NOMO-1 (cell line): ENCODE measurements around the gene IDH3G.

Source experiments
- DNase-seq, 2 experiments: peaks; one replicate each; lab custom pipeline; 2025; ENCODE audit not compliant: unreplicated experiment in 2 of 2; lab: John Stamatoyannopoulos, UW

The IDH3G gene

GRCh38 chrX:153791104-153791852 lies 2.9 kb downstream of the IDH3G start:
- DNase-seq: no peak

DNA sequence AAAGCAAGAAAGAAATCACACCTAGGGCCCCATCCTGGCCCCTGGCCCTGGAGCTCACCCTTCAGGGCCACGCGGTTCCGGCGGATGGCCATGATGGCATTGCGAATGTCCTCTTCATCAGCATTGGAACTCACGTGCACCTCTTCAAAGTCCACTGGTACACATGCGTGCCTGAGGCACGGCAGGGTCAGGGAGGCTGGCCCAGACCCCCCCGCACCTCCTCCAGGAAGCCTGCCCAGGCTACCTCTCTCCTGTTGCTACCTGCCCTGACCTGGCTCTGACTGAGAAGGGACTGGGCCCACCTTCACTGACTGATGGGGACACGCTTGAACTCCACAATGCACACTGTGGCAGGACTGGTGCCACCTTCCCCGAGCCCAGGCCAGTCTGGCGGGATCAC lies 4.5 kb downstream of the IDH3G start:
- no peak for DNase-seq

- no peak for DNase-seq
Measured at GRCh38 chrX:153786669-153787068, 7.5 kb downstream of the IDH3G start.

DNA sequence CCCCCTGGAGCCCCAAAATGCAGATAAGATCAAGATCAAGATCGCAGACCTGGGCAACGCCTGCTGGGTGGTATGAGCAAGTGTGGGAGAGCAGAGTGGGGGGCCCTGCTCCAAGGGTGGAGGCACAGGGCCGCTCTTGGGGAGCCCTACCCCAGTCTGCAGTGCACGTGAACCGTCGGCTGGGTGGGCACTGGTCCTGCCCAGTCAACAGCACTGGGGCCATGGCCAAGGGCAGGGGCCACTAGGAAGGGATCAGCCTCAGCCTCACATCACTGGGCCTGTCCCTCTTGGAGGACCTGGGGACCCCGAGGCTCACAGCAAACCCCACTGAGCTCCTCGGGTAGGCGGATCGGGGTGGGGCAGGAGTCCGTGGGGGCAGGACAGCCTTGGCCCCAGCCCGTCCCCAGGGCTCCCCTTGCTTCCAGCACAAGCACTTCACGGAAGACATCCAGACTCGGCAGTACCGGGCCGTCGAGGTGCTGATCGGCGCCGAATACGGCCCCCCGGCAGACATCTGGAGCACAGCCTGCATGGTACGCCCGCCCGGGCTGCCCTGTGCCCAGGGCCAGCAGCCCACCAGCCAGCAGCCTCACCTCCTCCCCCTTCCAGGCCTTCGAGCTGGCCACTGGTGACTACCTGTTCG lies 9.7 kb downstream of the IDH3G start:
- no peak for DNase-seq

DNA sequence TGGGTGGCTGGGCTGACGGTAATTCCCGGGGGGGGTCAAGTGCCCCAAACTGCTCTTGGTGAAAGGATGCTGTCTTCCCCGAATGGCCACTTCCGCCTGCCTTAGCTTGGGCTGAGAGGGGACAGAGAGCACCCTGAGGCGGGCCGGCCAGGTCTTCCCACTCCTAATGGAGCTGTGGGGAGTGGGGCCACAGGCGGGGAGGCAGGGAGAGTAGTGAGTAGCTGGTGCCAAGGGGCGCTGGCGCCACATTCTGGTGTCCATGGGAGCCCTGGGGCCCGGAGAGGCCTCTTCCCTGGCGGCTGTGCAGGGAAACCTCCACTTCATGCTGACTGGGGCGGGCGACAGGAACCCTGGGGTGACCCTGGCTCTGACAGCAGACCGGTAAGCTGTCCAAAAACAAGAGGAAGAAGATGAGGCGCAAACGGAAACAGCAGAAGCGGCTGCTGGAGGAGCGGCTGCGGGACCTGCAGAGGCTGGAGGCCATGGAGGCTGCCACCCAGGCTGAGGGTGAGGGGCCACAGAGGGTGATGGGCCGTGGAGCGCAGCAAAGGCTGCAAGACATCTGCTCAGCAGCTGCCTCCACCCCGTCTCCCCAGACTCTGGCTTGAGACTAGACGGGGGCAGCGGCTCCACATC lies 10.7 kb downstream of the IDH3G start:
- no peak for DNase-seq

DNA sequence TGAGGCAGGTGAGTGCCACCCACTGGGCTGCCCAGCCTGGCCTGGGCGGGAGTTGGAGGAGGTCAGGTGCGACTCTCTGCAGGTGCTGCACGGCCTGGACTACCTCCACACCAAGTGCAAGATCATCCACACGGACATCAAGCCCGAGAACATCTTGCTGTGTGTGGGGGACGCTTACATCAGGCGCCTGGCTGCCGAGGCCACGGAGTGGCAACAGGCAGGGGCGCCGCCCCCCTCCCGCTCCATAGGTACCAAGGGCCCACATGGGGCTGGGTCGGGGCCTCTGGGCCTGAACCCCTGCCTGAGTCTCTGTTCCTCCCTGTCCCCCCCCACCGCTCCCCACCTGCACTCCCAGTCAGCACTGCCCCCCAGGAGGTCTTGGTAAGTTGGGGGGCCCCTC lies 11.3 kb downstream of the IDH3G start:
- DNase-seq: no peak

GRCh38 chrX:153782313-153782712 lies 11.9 kb downstream of the IDH3G start:
- no peak for DNase-seq

GRCh38 chrX:153781428-153782047 lies 12.6 kb downstream of the IDH3G start:
- DNase-seq: no peak

GRCh38 chrX:153780678-153781427 lies 13.3 kb downstream of the IDH3G start, which contains the start of gene SRPK3:
TSS of gene SRPK3 (plus strand) at chrX:153781041. CDS start at chrX:153781087, 46 bp downstream.
- no peak for DNase-seq

DNA sequence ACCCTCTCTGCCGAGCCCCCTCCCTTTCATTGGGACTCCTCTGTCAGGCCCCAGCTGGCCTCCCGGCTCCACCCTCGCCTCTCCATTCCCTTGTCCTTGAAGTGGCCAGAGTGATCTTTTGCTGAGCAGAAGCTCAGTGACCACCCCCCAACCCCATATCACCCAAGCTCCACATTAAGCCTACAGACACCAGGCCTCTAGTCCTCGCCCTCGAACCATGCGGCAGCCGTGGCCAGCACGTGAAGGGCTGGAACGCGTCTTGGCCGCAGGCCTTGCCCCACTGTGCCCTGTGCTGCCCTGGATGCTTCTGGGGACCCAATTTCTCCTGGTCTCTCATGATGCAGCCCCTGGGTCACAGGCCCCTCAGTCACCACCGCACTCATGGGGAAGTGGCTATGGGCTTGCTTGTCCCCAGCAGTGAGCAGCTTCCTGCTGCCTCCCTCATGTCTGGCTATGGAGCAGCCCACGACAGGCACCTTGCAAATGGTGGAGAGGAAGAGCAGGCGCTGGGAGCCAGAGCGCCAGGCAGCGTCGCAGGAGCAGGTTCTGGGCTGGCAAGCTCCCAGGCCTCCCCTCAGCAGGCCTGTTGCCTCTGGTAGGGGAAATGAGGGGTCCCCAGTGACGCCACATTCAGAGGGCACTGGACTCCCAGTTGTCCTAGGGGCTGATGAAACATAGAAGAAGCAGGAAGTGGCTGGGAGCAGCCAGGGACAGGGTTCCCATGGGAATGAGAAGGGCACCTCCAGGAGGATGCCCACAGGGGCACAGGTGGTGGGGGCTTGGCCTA lies 14.1 kb downstream of the IDH3G start:
- no peak for DNase-seq

- no peak for DNase-seq
Measured at GRCh38 chrX:153778684-153779101, 15.5 kb downstream of the IDH3G start.

- DNase-seq: no peak
Measured at GRCh38 chrX:153778181-153778580, 16.0 kb downstream of the IDH3G start.

- DNase-seq: no peak
Measured at GRCh38 chrX:153777261-153778090, 16.7 kb downstream of the IDH3G start.

GRCh38 chrX:153776611-153777045 lies 17.5 kb downstream of the IDH3G start:
- no peak for DNase-seq

- DNase-seq: no peak
Measured at GRCh38 chrX:153776120-153776599, 18.0 kb downstream of the IDH3G start.

DNA sequence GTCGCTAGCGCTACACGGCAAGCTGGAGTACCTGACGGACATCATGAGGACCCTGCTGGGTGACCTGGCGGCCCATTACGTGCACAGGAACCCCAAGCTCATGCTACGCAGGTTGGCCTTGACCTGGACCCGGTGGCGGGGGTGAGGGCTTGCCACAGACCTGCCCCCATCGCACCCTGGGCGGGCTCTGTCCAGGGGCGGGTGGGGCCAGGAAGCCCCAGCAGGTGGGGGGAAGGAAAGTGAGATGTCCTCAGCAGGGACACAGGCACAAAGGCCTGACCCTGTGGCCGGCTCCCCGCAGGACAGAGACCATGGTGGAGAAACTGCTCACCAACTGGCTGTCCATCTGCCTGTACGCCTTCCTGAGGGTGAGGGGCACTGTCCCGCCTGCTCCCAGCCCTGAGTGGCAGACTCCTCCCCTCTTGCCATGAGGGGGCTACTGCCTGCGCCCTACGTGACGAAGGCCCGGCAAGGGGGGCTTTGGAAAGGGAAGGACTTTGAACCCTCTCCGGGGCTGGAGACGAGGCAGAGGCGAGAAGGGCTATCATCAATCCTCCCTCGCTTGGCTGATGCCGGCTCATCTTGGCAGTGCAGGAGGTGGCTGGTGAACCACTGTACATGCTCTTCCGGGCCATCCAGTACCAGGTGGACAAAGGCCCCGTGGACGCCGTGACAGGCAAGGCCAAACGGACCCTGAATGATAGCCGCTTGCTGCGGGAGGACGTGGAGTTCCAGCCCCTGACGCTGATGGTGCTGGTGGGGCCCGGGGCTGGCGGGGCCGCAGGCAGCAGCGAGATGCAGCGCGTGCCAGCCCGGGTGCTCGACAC lies 18.7 kb downstream of the IDH3G start:
- no peak for DNase-seq

DNA sequence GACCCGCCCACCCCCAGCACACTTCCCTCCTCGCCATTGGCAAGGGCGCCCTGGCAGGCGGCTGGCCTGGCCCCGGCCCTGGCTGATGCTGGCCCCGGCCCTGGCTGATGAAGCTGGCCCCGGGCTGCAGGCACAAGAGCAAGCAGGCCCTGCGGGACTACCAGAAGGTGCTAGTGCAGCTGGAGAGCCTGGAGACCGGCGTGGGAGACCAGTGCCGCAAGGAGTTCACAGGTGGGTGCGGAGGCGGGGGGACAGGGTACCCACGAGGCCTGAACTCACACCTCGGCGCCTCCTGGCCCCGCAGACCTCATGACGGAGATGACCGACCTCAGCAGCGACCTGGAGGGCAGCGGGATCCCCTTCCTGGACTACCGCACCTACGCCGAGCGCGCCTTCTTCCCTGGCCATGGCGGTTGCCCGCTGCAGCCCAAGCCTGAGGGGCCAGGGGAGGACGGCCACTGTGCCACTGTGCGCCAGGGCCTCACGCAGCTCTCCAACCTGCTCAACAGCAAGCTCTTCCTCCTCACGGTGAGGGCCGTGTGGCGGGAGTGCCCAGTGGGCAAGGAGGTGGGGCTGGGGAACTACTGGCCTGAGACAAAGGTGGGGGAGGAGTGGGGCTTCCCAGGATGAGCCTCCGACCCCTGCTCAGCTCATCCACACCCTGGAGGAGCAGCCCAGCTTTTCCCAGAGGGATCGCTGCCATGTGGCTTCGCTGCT lies 19.4 kb downstream of the IDH3G start:
- no peak for DNase-seq
